HG02973 (cell line): Measurements from ENCODE around the gene VCAN.
A peak's percentile ranks its signal among the peaks of the same experiment; 100 is the strongest.

Experiments used
- ATAC-seq: cut with Tn5 transposase; IDR thresholded peaks from one replicate; pipeline ENCODE4 v1.9.1; 2021; ENCODE audit warnings: moderate library complexity; ENCODE audit not compliant: unreplicated experiment

VCAN gene

DNA sequence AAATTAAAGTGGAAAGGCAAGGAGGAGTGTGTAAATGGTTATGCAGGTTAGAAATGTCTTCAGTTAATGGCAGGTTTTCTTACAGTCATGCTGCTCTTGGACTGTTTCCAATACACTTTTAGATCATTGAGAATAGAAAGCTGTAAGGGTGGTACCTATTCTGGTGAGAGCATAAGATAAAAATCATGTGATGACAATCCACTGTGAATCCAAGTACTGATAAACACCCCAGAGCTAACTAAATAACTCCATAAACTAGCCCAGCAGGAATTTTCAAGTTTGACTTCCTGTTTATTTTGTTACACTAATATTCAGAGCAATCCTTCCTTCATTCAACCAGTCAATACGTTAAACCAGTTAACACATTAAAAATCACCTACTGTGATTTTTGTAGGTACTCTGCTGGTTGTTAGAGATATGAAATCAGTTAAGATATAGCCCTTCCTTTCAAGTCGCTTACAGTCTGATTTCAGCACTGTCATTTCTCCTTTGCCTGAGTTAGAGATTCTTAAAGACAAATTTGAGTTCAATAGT, 22.6 kb downstream of the VCAN start:
- no peak for ATAC-seq

DNA sequence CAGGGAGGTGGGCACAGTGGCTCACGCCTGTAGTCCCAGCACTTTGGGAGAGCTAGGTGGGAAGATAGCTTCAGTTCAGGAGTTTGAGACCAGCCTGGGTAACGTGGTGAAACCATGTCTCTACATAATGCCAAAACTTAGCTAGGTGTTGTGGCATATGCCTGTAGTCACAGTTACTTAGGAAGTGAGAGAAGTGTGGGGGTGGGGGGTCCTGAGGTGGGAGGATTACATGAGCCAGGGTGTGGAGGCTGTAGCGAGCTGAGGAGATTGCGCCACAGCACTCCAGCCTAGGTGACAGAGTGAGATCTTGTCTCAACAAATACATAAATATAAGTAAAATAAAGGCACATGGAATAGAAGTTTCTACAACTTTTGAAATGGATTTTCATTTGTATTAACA, 23.1 kb downstream of the VCAN start:
- ATAC-seq: no peak

DNA sequence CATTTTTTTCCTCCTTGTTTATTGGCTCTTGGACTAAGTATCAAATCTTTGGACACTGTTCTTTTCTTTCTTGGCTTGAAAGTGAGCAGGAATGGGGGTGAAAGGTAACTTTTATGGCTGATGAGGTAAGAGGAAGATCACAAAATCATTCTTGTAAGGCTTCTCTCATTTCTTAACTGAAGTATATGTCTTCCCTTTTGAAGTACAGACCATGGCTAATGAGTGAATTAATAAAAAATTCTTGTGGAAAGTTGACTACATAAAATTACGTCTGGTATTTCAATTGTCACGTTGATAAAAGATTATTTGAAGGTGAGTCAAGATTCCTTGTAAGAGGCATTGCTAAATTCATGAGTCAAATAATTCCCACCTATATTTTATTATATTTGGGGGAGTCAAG, 25.1 kb downstream of the VCAN start:
- ATAC-seq: no peak

DNA sequence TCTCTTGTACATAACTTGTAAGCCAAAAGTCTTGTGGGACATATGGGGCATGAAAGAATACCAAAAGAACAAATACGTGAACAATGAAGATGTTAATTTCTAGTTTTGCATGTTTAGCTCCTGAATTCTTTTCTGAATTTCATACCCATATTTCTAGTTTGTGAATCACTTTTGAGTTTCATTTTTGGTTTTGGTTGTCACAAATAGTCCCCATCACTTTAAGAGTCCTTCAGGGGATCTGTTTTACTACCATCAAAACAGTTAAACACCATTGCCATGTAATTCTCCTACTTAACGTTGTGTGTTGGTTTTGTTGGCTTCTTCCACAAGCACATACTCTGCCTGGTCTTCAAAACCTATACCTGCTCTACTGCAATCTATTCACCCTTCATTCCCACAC, 27.0 kb downstream of the VCAN start:
- ATAC-seq: peak; percentile 50

DNA sequence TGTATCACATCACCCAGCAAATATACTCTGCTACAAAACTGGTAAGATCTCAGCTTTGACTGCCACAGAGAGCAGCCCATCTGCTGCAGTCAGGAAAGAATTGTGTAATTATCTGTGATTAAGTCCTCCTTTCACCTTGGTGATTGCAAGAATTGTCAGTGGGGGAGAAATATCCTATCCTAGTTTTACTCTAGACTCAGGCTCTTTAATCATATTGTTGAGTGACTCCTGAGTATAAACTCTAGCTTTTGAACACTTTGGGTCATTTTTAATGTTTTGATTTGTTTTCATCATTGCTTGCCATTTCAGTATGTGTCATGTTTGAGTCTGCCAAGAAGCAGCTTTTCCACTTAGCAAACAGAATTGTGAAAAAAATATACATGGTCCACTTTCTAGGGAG, 32.1 kb downstream of the VCAN start:
- no peak for ATAC-seq

DNA sequence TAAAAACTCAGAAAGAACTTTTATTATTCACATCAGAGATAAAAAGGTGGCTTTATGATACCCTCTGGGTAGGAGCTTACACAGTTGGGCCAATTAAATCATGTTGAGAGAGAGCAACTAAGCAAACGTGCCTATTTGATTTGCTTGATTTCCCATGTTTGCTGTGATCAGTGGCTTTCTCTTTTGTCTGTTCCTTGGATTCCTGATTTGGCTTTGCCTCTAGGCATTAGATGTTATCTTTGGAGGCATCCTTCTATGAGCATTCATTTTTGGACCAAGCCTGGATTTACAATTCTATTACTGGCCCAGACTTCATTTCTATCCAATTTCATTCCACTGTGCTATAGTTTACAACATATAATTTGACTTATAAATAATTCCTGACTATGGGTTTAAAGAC, 35.9 kb downstream of the VCAN start:
- no peak for ATAC-seq

- ATAC-seq: no peak
These were observed 38.0 kb downstream of the VCAN start for GRCh38 chr5:83509540-83509939.

- peak; percentile 71 for ATAC-seq
These were observed 38.7 kb downstream of the VCAN start for GRCh38 chr5:83510260-83510659.

DNA sequence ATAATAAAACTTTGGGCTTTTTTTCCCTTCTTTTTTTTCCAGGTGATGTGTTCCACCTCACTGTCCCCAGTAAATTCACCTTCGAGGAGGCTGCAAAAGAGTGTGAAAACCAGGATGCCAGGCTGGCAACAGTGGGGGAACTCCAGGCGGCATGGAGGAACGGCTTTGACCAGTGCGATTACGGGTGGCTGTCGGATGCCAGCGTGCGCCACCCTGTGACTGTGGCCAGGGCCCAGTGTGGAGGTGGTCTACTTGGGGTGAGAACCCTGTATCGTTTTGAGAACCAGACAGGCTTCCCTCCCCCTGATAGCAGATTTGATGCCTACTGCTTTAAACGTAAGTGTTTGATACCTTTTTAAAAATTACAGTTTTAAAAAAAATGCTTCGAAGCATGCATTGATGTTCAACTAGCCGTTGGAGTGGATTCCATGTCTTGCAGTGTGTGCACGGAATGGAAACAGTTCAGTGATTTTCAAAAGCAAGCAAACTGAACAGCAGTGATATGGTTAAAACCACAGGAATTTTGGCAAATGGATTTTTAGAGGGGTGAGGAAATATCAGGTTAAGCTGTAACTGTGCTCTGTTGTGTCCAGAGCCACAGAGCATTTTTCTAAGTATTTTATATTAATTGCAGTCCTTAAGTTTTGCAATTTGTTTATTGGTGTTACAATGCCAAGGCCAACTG, 40.7 kb downstream of the VCAN start:
- no peak for ATAC-seq

GRCh38 chr5:83513081-83513480, 41.5 kb downstream of the VCAN start:
- no peak for ATAC-seq

- ATAC-seq: no peak
These were observed 41.9 kb downstream of the VCAN start for GRCh38 chr5:83513491-83513890.

DNA sequence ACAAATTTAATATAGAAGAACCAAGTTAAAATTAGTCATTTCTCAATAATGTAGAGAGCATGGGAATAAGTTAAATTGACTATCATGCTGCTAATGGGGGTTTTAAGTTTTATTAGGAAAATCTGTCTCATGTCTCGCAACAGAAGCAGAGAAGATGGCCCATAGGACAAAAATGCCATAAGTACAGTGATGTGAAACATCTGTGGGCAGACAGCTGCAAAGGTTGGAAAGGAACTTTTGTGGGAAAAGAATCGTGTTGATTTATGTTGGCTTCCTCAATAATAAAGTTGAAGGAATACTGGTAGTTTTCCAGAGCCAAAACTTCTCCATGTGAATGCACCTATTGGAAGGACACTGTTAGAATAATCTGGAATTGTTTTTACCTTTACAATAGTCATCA, 44.8 kb downstream of the VCAN start:
- no peak for ATAC-seq

GRCh38 chr5:83517072-83517687, 45.6 kb downstream of the VCAN start:
- ATAC-seq: no peak

GRCh38 chr5:83517688-83518085, 46.1 kb downstream of the VCAN start:
- no peak for ATAC-seq

DNA sequence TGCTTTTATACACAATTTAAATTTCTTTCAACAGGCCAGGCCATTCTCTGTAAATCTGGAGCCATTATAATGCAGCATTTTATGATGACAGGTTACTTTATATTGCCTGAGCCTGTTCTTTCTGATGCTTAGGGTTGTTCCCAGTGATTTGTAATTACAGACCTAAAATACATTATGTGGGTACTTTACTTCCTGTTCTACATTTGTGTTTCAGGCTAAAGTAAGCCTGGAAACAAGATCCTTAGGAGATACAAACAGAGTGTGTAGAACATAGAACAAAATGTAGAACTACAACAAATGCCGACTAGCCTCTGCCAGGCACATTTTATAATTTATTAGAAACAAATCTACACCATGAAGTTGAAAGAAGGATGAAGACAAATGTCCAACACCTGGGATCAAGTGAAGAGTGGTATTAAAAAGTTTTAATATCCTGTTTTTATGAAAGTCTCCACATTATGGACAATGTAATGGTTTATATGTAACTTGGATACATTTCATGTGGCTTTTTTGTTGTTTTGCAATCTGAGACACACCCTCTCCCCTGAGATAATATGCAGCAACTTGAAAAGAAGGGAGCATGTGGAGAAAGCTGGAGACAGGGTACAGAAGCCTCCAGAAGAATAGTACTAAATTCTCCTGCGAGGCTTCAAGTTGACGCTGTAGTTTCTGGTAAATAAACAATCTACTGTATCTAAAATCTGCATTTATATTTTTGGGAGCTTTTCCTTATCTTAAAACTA, 46.9 kb downstream of the VCAN start:
- no peak for ATAC-seq

- ATAC-seq: no peak
These were observed 50.9 kb downstream of the VCAN start for GRCh38 chr5:83522446-83522845.

DNA sequence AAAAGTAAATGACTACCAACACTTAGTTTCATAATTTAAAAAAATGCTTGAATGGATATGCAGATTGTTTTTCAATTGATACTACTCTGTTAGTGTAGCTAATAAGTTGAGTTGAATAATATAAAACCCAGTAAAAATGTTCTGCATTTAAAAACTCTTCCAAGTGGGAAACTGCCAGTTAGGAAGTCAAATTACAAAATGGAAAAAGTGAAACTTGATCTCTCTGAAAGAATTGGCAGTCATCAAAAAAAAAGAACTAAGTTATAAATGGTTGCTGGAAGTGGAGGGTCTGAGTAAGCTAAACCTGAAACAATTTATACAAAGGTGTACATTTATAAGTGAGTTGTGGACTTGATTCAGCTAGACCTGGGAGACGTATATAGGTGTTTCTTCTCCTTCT, 52.4 kb downstream of the VCAN start:
- no peak for ATAC-seq

DNA sequence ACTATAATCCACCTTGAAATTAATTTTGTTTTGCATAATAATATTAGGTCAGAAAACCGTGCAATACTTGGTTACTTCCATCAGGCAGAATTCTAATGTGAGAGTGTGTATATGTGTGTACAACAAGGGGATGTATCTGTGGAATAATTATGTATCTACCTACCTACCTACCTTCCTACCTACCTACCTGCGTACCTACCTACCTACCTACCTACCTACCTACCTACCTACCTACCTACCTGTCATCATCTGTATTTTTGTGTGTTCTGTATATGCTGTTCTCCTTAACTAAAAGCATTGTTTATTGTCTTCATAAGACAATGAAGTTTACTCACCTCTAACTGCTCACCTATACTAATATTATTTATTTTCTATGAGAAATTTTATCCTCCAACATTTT, 52.8 kb downstream of the VCAN start:
- ATAC-seq: no peak

DNA sequence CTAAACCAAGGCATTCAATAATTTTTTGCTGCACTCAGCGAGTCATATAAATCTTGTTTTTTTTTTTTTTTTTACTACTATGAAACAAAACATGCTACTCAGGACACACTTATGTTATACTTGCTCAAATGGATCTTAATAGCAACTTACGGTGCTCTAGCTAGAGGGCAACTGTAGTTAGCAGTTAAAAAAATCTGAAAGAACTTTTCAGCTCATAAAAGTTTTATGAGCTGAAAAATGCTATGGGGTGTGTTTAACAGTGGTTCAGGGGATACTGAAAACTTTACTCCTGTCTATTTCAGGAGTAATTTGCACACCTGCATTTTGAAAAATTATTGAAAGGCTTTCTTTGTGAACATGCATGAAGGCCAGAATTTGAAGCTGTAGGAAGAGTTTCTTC, 53.4 kb downstream of the VCAN start:
- ATAC-seq: no peak

DNA sequence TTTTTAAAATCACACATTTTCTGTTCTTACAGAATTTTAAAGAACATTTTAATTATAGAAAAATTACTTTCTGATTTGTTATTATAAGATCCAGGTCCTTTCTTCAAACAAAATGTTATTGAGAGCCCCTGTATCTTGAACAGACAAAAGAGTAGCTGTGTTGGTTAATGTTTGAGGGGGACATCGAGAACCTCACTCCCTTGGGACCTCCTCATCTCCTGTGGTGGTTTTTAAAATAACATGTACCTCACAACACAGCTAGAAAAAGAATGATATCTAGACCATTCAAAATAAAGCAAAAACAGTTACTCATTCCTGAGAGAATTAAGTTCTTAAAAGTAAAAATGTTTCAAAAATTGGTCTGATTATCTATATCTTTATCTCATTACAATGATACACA, 54.7 kb downstream of the VCAN start:
- no peak for ATAC-seq

- ATAC-seq: no peak
These were observed 55.7 kb downstream of the VCAN start for GRCh38 chr5:83527221-83527620.
